Motor neuron (in vitro differentiated cells): ENCODE data around the gene TMCC1. TPM values are rescaled to one million over a fixed set of nuclear protein-coding genes. Genes with fewer than 3 reads are reported as not detected.
"Not testable (repeated sequence)": the region's sequence is repeated elsewhere in the genome, so short reads cannot be mapped to it uniquely, and the experiment has no call there.

Experiments used
- ATAC-seq, 8 experiments: fragments of 200-7000 bp; cut with Tn5 transposase; replicated peaks in 6 of 8; 2 replicates each; pipeline ENCODE4 v1.8.0; 2021; ENCODE audit warnings: mild to moderate bottlenecking in 8 of 8, moderate library complexity in 8 of 8
- H3K27ac ChIP-seq, 2 donors: fragments of 250-450 bp; sonication (Bioruptor Pico); 2 replicates each; pipeline ENCODE4 v1.9.0; 2021; ENCODE audit warnings: antibody characterized with exemption in 2 of 2, mild to moderate bottlenecking in 2 of 2, moderate library complexity in 1 of 2
- H3K4me1 ChIP-seq, 2 donors: fragments of 250-450 bp; sonication (Bioruptor Pico); replicated peaks in 1 of 2; 2 replicates each; pipeline ENCODE4 v1.6.1; 2021; ENCODE audit warnings: antibody characterized with exemption in 2 of 2, mild to moderate bottlenecking in 2 of 2, moderate library complexity in 1 of 2
- H3K4me3 ChIP-seq, 5 donors: fragments of 250-450 bp; sonication (Bioruptor Pico); 2 replicates each; pipeline ENCODE4 v1.9.0; 2021; ENCODE audit warnings: antibody characterized with exemption in 5 of 5, mild to moderate bottlenecking in 5 of 5, moderate library complexity in 4 of 5
- WGBS, 10 experiments: fragments of 450-650 bp; shearing (Covaris generic); methylation state at CpG; one replicate each; pipeline ENCODE4 v1.0.0; 2022; 5-methylcytosine and 5-hydroxymethylcytosine counted together
- in situ Hi-C, 9 experiments: fragments of 400-800 bp; cut with MboI; loops; one replicate each; pipeline ENCODE4 v1.15.0; 2021; ENCODE audit warnings: low sequenced_read_pairs in 9 of 9, low pct_unique_long_range_greater_than_20kb in 2 of 9; ENCODE audit not compliant: unreplicated experiment in 9 of 9
- total RNA-seq, 8 experiments: library from RNA; unstranded; fragments of 300-600 nt; gene quantifications; 2 replicates each; pipeline versions ENCODE4 v1.2.3 to v1.2.4, GENCODE V29; 2022

Gene TMCC1
- total RNA-seq, 8 experiments from 2014 or later, result 20.0 to 53.2 (median 33.8) TPM

GRCh38 chr3:129890125-129890524, 3.4 kb downstream of the TMCC1 start:
- no peak overlapping the region for H3K27ac ChIP-seq
- WGBS, 10 experiments, result 83 to 100% (median 96%) methylated on average over 1 to 2 of the region's 2 CpGs; no CpG with 5 or more reads in 4 of the 10 experiments
- no peak for ATAC-seq
- H3K4me1 ChIP-seq, result peaks cover 18 to 26% of the 10 kb centered on the region in 2 donors
- no peak overlapping the region for H3K4me3 ChIP-seq
- in situ Hi-C loops, result no loop called here

- WGBS, 10 experiments, result 33 to 100% (median 81%) methylated on average over 1 to 5 of the region's 5 CpGs; no CpG with 5 or more reads in 3 of the 10 experiments
- H3K27ac ChIP-seq, result no peak overlapping the region
- in situ Hi-C loops, result no loop called here
- peaks cover 12 to 22% of the 10 kb centered on the region in 2 donors for H3K4me1 ChIP-seq
- no peak for ATAC-seq
- no peak overlapping the region for H3K4me3 ChIP-seq
These were observed 4.7 kb downstream of the TMCC1 start for GRCh38 chr3:129888771-129889170.

DNA sequence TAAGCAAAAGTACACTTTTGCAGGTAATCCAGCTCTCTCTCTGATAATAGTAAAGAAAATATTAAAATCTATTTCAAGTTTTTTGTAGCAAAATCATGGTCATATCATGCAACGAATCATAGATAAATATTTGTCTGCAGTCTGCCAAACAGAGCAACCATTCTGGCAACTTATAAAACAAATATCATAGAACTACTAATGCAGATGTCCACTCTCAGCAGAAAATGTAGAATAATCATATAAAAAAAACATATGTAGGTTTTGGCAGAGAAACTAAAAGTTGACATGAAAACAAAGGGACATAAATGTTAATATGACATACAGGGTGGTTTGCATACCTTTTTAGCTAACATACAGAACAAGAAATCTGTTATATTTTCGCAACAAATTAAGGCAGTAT, 12.2 kb downstream of the TMCC1 start:
- no peaks in the 10 kb centered on the region for H3K4me1 ChIP-seq
- no peak overlapping the region for H3K4me3 ChIP-seq
- no peak overlapping the region for H3K27ac ChIP-seq
- in situ Hi-C loops, result no loop called here
- 70 to 100% (median 92%) methylated on average over 1 to 2 of the region's 2 CpGs for WGBS, 10 experiments
- ATAC-seq, result no peak

GRCh38 chr3:129878355-129878754, 15.2 kb downstream of the TMCC1 start:
- WGBS, 10 experiments, result 73 to 100% (median 90%) methylated on average over 1 of the region's 1 CpG; no CpG with 5 or more reads in 3 of the 10 experiments
- no peak for ATAC-seq
- in situ Hi-C loops, result no loop called here
- no peak overlapping the region for H3K4me3 ChIP-seq
- H3K4me1 ChIP-seq, result no peaks in the 10 kb centered on the region
- no peak overlapping the region for H3K27ac ChIP-seq

- in situ Hi-C loops, ATAC-seq, H3K4me1 ChIP-seq, H3K4me3 ChIP-seq, H3K27ac ChIP-seq: not testable (repeated sequence)
- 91 to 100% (median 100%) methylated on average over 1 to 2 of the region's 2 CpGs; no CpG with 5 or more reads in 4 of the 10 experiments for WGBS, 10 experiments
These were observed 19.0 kb downstream of the TMCC1 start for GRCh38 chr3:129874479-129874878.

GRCh38 chr3:129868912-129869311, 24.6 kb downstream of the TMCC1 start:
- in situ Hi-C loops, result no loop called here
- Histone ChIP-seq H3K4me1 (peaks cover 0 to 2% of the 10 kb centered on the region in 2 donors), H3K27ac (no peak overlapping the region), H3K4me3 (no peak overlapping the region)
- no peak for ATAC-seq
- WGBS, 10 experiments, result 60 to 100% (median 96%) methylated on average over 1 to 2 of the region's 2 CpGs; no CpG with 5 or more reads in 2 of the 10 experiments

- in situ Hi-C loops, result no loop called here
- WGBS, 10 experiments, result 50 to 100% (median 92%) methylated on average over 1 to 5 of the region's 5 CpGs
These were observed 25.9 kb downstream of the TMCC1 start for GRCh38 chr3:129867506-129868124.

GRCh38 chr3:129865806-129866205, 27.7 kb downstream of the TMCC1 start:
- 31 to 100% (median 95%) methylated on average over 1 to 2 of the region's 2 CpGs; no CpG with 5 or more reads in 2 of the 10 experiments for WGBS, 10 experiments
- ATAC-seq, result peak in 3 of 8 experiments; percentile 62 to 95 (median 85)
- in situ Hi-C loops, result no loop called here
- Histone ChIP-seq H3K27ac (no peak overlapping the region), H3K4me1 (no peaks in the 10 kb centered on the region), H3K4me3 (no peak overlapping the region)

More at GRCh38 chr3:129867506-129868124, 25.9 kb downstream of the TMCC1 start:
- Histone ChIP-seq H3K4me3 (no peak overlapping the region), H3K4me1 (peaks cover 0 to 2% of the 10 kb centered on the region in 2 donors), H3K27ac (no peak overlapping the region)
- peak in 1 of 8 experiments; percentile 36 for ATAC-seq

GRCh38 chr3:129864519-129864918, 29.0 kb downstream of the TMCC1 start:
- Histone ChIP-seq H3K4me1 (no peaks in the 10 kb centered on the region), H3K27ac (no peak overlapping the region), H3K4me3 (no peak overlapping the region)
- ATAC-seq, result no peak
- 50 to 100% (median 100%) methylated on average over 1 of the region's 1 CpG; no CpG with 5 or more reads in 7 of the 10 experiments for WGBS, 10 experiments
- in situ Hi-C loops, result no loop called here

- no peaks in the 10 kb centered on the region for H3K4me1 ChIP-seq
- WGBS, 10 experiments, result 57 to 100% (median 100%) methylated on average over 1 to 4 of the region's 4 CpGs; no CpG with 5 or more reads in 1 of the 10 experiments
- in situ Hi-C loops, result no loop called here
- no peak overlapping the region for H3K27ac ChIP-seq
- ATAC-seq, result no peak
- no peak overlapping the region for H3K4me3 ChIP-seq
These were observed 34.2 kb downstream of the TMCC1 start for GRCh38 chr3:129859272-129859671.

DNA sequence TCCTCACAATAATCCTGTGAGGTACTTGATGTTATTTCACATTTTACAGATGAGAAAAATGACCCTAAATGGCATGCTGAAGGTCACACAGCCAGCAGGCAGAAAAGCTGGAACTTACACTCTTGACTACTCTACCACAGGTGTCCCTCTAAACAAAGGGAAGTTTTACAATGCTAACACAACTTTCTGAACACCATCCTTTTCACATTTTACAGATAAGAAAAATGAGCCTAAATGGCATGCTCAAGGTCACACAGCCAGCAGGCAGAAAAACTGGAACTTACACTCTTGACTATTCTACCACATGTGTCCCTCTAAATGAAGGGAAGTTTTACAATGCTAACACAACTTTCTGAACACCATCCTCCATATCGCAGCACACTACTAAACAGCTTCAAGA, 35.6 kb downstream of the TMCC1 start:
- in situ Hi-C loops, result no loop called here
- Histone ChIP-seq H3K27ac (no peak overlapping the region), H3K4me3 (no peak overlapping the region), H3K4me1 (no peaks in the 10 kb centered on the region)
- ATAC-seq, result no peak
- WGBS, 10 experiments, result 80 to 100% (median 100%) methylated on average over 1 of the region's 1 CpG; no CpG with 5 or more reads in 5 of the 10 experiments

- in situ Hi-C loops, H3K4me1 ChIP-seq, H3K27ac ChIP-seq, H3K4me3 ChIP-seq, ATAC-seq: not testable (repeated sequence)
- WGBS, 10 experiments, result 0 to 100% (median 57%) methylated on average over 1 to 5 of the region's 5 CpGs; no CpG with 5 or more reads in 1 of the 10 experiments
These were observed 36.7 kb downstream of the TMCC1 start for GRCh38 chr3:129856790-129857189.

DNA sequence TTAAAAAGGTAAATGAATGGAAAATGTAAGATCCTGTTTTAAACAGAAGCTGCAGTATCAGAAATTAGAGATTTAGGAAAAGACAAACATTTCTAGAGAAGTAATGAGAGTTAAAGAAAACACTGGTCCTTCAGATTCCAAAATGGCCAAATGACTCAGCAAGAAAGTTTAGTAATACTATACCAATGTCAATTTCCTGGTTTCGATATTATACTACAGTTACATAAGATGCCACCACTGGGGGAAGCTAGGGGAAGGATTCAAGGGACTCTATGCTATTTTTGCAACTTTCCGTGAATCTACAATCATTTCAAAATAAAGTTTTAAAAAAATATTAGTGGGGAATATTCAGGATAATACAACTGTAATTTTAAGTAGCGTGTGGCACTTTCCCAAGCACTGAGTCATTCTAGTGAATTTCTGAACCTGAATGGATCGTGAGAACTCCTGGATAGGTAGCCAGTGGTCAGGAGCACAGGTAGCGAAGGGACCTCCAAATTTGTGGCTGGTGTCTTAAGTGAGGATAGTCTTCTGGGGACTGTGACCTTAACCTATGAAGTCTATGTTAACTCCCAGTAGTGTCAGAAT, 37.6 kb downstream of the TMCC1 start:
- no peaks in the 10 kb centered on the region for H3K4me1 ChIP-seq
- H3K27ac ChIP-seq, result no peak overlapping the region
- in situ Hi-C loops, result no loop called here
- peak in 2 of 8 experiments; percentile 44 to 52 for ATAC-seq
- 63 to 100% (median 85%) methylated on average over 1 to 5 of the region's 5 CpGs for WGBS, 10 experiments
- no peak overlapping the region for H3K4me3 ChIP-seq
